ENCODE measurements around the gene ZNRF2. TPM values are rescaled to one million over a fixed set of nuclear protein-coding genes. Genes with fewer than 3 reads are reported as not detected.

Gene ZNRF2
- total and polyA plus RNA-seq, 10 of the 15 experiments (the other 5 are each of a cell fraction or from before 2014, with no cell fraction given): 1.2 to 20.4 (median 9.5) TPM

- Histone ChIP-seq H3K4me3 (no peak overlapping the region), H3K9me3 (replicated peaks; ENCODE audit: control insufficient read depth, insufficient read depth, low read length) (no peaks in the 10 kb centered on the region), H4K20me1 (ENCODE audit: control insufficient read depth, insufficient read depth) (no peaks in the 10 kb centered on the region), H3K36me3 (ENCODE audit: control insufficient read depth in 2 of 2, insufficient read depth in 2 of 2, low read length in 1 of 2) (no peaks in the 10 kb centered on the region), H3K27me3 (replicated peaks in 1 of 2; ENCODE audit: control insufficient read depth in 2 of 2, insufficient read depth in 2 of 2, low read length in 1 of 2) (no peaks in the 10 kb centered on the region), H2AFZ (ENCODE audit: control insufficient read depth, low read depth, low read length) (no peak overlapping the region), H3K9ac (ENCODE audit: control insufficient read depth, insufficient read depth, low read length) (no peak overlapping the region), H3K79me2 (ENCODE audit: control insufficient read depth, insufficient read depth, low read length) (no peaks in the 10 kb centered on the region), H3K27ac (ENCODE audit: control insufficient read depth, insufficient read depth) (no peak overlapping the region), H3K4me2 (ENCODE audit: control insufficient read depth, insufficient read depth) (no peak overlapping the region), H3K4me1 (ENCODE audit: control insufficient read depth, insufficient read depth, low read length) (no peaks in the 10 kb centered on the region)
- no peak for TF ChIP-seq CUX1 (IDR thresholded peaks at IDR 0.05; ENCODE audit: insufficient replicate concordance, low read depth, low read length)
- TF ChIP-seq SUZ12 (IDR thresholded peaks at IDR 0.05; ENCODE audit: unreplicated experiment): no peak
- TF ChIP-seq SRF (IDR thresholded peaks at IDR 0.05; ENCODE audit: low read depth in 2 of 2, low read length in 2 of 2): no peak
- TF ChIP-seq TBL1XR1 (IDR thresholded peaks at IDR 0.05; ENCODE audit: low read depth, low read length): no peak
- TF ChIP-seq MTA2 (IDR thresholded peaks at IDR 0.05; ENCODE audit: low read depth): no peak
- TF ChIP-seq PAX5 (IDR thresholded peaks at IDR 0.05; ENCODE audit: borderline replicate concordance, low read depth, low read length): no peak
- no peak for TF ChIP-seq POLR2A (IDR thresholded peaks at IDR 0.05; ENCODE audit: low read depth, low read length)
- 0 out of 2 replicates have a peak, but pooled peaks have one; percentile 25 for TF ChIP-seq ZNF687 (IDR thresholded peaks at IDR 0.05)
- TF ChIP-seq ZNF217 (IDR thresholded peaks at IDR 0.05): no peak
- no peak for TF ChIP-seq RCOR1 (conservative IDR thresholded peaks at IDR 0.05; ENCODE audit: low read depth, low read length)
- no peak for TF ChIP-seq NFYA (IDR thresholded peaks at IDR 0.05; ENCODE audit: borderline replicate concordance, low read depth, low read length)
- no peak for TF ChIP-seq YBX1 (IDR thresholded peaks at IDR 0.05)
- TF ChIP-seq NRF1 (conservative IDR thresholded peaks at IDR 0.05; ENCODE audit: low read depth, low read length): no peak
- no peak for TF ChIP-seq NR2C1 (IDR thresholded peaks at IDR 0.05)
- no peak for TF ChIP-seq ZSCAN29 (IDR thresholded peaks at IDR 0.05)
- peak; percentile 19 for TF ChIP-seq MEF2B (IDR thresholded peaks at IDR 0.05; ENCODE audit: partially characterized antibody, poor library complexity, severe bottlenecking)
- DNase-seq (ENCODE audit: low read depth, low spot score): no peak
- RAD21 ChIA-PET (ENCODE audit: unreplicated experiment): interaction anchor here (0.9 to 3.3 kb wide), 9 partner anchors 11 to 104 kb away, joined by 3 to 12 read pairs (median 4); no protein-coding TSS in a partner anchor
- no peak for ATAC-seq
- no TSS peak for BruUV-seq (replicated peaks)
- POLR2A ChIA-PET: interaction anchor here (0.5 kb wide), 1 partner anchor 15 kb away, joined by 3 read pairs; no protein-coding TSS in a partner anchor
- CTCF ChIA-PET: interaction anchor here (0.5 to 13.0 kb wide), 6 partner anchors 10 to 247 kb away, joined by 3 to 182 read pairs (median 3); no protein-coding TSS in a partner anchor
- SMC1A ChIA-PET (ENCODE audit: uncharacterized antibody, unreplicated experiment): interaction anchor here (0.9 to 2.9 kb wide), 8 partner anchors 8 to 105 kb away, joined by 3 to 15 read pairs (median 4); no protein-coding TSS in a partner anchor
- 85% methylated on average over 6 of the region's 6 CpGs for WGBS (ENCODE audit: insufficient coverage, insufficient replicate concordance, low lambda C conversion rate, missing lambda C conversion rate)
- intact Hi-C loops (cut with micrococcal nuclease; ENCODE audit: unreplicated experiment) (no loop called here), in situ Hi-C loops (cut with MboI) (loop anchor here (5.0 to 10.0 kb wide), 2 partner anchors 289 to 476 kb away; no protein-coding TSS in a partner anchor)
- no peak for FAIRE-seq
Measured at GRCh38 chr7:30268586-30268985, 15.8 kb upstream of the ZNRF2 start.

Data from GM12878 (cell line).